Heart right ventricle (tissue), 16 donors: ENCODE data around the gene GIMAP5. TPM values are rescaled to one million over a fixed set of nuclear protein-coding genes. Genes with fewer than 3 reads are reported as not detected.

Experiments used
- ATAC-seq, 8 donors: fragments of 200-7000 bp; cut with Tn5 transposase; one replicate each; pipeline ENCODE4 v1.9.1; 2020; ENCODE audit warnings: mild to moderate bottlenecking in 8 of 8, moderate library complexity in 8 of 8, moderate number of reproducible peaks in 1 of 8
- DNase-seq, 2 donors: peaks; one replicate each; pipeline ENCODE4 v3.0.0-alpha.2; 2020
- H3K27ac ChIP-seq, 10 donors: fragments of 200-600 bp; sonication (generic) in 2 of 10; one replicate each; pipeline versions ENCODE4 v1.5.0 to v1.8.0; 2020 to 2022; ENCODE audit warnings: mild to moderate bottlenecking in 3 of 10
- H3K27me3 ChIP-seq, 7 donors: fragments of 200-600 bp; one replicate each; pipeline ENCODE4 v1.8.0; 2021 to 2022; ENCODE audit warnings: mild to moderate bottlenecking in 2 of 7
- H3K36me3 ChIP-seq, 9 donors: fragments of 200-600 bp; sonication (generic) in 1 of 9; one replicate each; pipeline versions ENCODE4 v1.5.0 to v1.8.0; 2020 to 2022; ENCODE audit warnings: mild to moderate bottlenecking in 2 of 9
- H3K4me1 ChIP-seq, 9 donors: fragments of 200-600 bp; sonication (generic) in 1 of 9; one replicate each; pipeline versions ENCODE4 v1.5.0 to v1.8.0; 2020 to 2022; ENCODE audit warnings: mild to moderate bottlenecking in 4 of 9
- H3K4me3 ChIP-seq, 10 donors: fragments of 200-600 bp; sonication (generic) in 2 of 10; one replicate each; pipeline versions ENCODE4 v1.5.0 to v1.8.0; 2020 to 2022; ENCODE audit warnings: mild to moderate bottlenecking in 7 of 10, moderate library complexity in 2 of 10
- H3K9me3 ChIP-seq, 11 donors: fragments of 200-600 bp in 10 of 11; sonication (generic) in 2 of 11; one replicate each; pipeline versions ENCODE4 v1.5.0 to v1.8.0; 2013 to 2022; ENCODE audit warnings: mild to moderate bottlenecking in 2 of 11, control low read depth in 1 of 11, moderate library complexity in 1 of 11
- WGBS, 2 donors: extraction: QIAGEN DNeasy Blood & Tissue Kit; methylation state at CpG; one replicate each; pipeline ENCODE4 v1.1.7; 2013; ENCODE audit warnings: inconsistent platforms in 1 of 2; 5-methylcytosine and 5-hydroxymethylcytosine counted together
- intact Hi-C, 10 donors: fragments of 100-400 bp; cut with DNase I; formaldehyde crosslinking; loops; one replicate each; pipeline versions ENCODE4 v1.11.1 to v1.14.2; 2022
- polyA plus RNA-seq, 2 donors: library from polyadenylated mRNA; stranded (reverse); fragments of 200-250 nt; gene quantifications; one replicate each; pipeline ENCODE4 v1.2.3, GENCODE V29; 2013
- total RNA-seq, 10 donors: library from RNA; stranded (reverse); fragmentation: NEBNext Ultra II Directional in 3 of 10; extraction: Animal tissue kit (Norgen Biotek cat#: 25700) in 3 of 10; gene quantifications; one replicate each; pipeline versions ENCODE4 v1.2.1 to v1.2.4, GENCODE V29; 2021 to 2023
- TF ChIP-seq, protein P1 (sequence below), 9 donors: fragments of 200-600 bp; sonication (generic) in 2 of 9; IDR thresholded peaks; one replicate each; pipeline versions ENCODE4 v1.5.0 to v1.8.0; 2021 to 2022; ENCODE audit warnings: antibody characterized with exemption in 9 of 9, mild to moderate bottlenecking in 5 of 9, moderate library complexity in 1 of 9
- donor health status: Arrhythmogenic right ventricular cardiomyopathy.
- donor health status: ischemic (EF 13 %, LVEDD 7.1; RV severe dilation, severe dysfunction).
- donor health status: healthy with polysubstance abuse.
- donor health status: DM: no; HTN: yes; CAD: no.
- donor health status: DM: no; HTN: no; CAD: no.
- donor health status: ischemic (EF 25% LVEDD 6.9; RV normal size, moderate dysfunction).
- donor health status: ischemic (EF 25% LVEDD 5.7; RV mildly dilated, moderate dysfunction).
- donor health status: healthy.
- donor health status: DM: yes; HTN: yes; CAD: no.
- donor health status: Ischemic cardiomyopathy.
- donor health status: ischemic (EF 35%, LVEDD 5.7; RV mildly dilated, moderate dysfunction).
- donor health status: nonischemic (EF 11% LVEDD 7.7; RV severe dilation, severe dysfunction).
- donor health status: DM: yes; HTN: yes; CAD: no.
- donor health status: PGD.
- donor health status: ischemic (EF 29% LVEDD 5.4; RV normal size, mild dysfunction).
- donor health status: nonischemic (EF 23%, LVEDD 6.1; RV moderate dilation, normal function).

The GIMAP5 gene
- total and polyA plus RNA-seq, 12 donors: 6.5 to 35.0 (median 14.1) TPM

DNA sequence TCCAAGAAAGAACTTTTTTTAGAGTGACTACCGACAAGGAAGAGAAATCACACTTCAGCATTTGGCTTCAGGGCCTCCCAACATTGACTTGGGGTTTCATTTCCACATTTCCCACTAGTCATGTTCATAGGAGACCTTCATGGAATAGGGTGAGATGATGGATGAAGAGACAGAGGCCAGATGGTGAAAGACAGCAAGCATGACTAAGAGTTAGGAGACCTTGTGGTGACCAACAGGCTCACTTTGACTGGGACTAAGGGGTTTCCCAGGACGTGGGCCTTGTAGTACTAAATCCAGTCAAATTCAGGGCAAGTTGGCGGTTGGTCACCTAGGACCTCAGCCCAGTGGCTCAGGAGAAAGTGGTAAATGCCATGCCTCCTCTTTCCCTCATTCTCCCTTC lies 3.0 kb upstream of the GIMAP5 start:
- TF ChIP-seq, protein P1, sequence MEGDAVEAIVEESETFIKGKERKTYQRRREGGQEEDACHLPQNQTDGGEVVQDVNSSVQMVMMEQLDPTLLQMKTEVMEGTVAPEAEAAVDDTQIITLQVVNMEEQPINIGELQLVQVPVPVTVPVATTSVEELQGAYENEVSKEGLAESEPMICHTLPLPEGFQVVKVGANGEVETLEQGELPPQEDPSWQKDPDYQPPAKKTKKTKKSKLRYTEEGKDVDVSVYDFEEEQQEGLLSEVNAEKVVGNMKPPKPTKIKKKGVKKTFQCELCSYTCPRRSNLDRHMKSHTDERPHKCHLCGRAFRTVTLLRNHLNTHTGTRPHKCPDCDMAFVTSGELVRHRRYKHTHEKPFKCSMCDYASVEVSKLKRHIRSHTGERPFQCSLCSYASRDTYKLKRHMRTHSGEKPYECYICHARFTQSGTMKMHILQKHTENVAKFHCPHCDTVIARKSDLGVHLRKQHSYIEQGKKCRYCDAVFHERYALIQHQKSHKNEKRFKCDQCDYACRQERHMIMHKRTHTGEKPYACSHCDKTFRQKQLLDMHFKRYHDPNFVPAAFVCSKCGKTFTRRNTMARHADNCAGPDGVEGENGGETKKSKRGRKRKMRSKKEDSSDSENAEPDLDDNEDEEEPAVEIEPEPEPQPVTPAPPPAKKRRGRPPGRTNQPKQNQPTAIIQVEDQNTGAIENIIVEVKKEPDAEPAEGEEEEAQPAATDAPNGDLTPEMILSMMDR (IDR thresholded peaks at IDR 0.05): no peak
- intact Hi-C loops: loop anchor here in 1 of 10 donors (10.0 kb wide), 1 partner anchor 49 kb away; the partner anchor contains the start of gene GIMAP2

DNA sequence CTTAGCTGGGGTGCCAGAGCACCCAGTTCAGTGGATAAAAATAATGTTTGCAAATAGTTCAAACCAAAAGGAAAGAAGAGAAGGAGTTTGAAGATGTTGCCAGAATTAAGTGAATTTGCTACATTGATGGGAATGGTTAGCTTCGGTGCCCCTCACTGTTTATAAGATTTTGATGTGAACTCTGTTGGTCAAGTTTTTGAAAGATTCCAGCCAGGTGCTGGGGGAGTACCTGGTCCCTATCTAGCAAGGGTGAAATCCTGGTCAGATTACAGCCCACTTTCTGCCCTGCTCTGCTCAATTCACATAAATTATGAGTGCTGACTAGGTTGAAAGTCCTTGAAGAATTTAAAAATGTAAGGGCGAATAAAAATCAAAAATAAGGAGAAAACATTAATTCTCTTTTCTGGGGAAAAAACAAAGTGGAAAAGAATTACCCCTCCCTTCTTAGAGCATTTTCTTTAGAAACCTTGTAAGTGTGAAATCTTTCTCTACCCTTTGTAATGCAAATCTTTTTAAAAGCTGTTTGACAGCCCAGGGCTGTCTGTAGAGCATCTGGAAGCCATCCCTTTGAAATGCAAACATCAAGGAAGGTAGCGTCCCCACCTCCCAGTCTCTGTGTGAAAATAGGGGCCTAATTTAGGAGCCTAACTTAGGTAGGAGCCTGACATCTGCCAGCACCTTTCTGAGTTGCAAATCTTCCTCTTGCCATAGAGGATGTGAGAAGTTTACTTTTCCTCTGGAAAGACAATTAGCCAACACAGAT lies 1.4 kb upstream of the GIMAP5 start:
- no peaks in the 10 kb centered on the region for H3K27me3 ChIP-seq
- H3K27ac ChIP-seq: peak overlapping the region in 8 of 10 donors; percentile 85 to 93 (median 89)
- DNase-seq (no peak), ATAC-seq (no peak)
- intact Hi-C loops: loop anchor here in 6 of 10 donors (5.0 to 10.0 kb wide), 7 partner anchors 51 to 288 kb away; partner anchors contain the start of genes GIMAP6 (in 5 of the 6), GIMAP8 (in 3 of the 6), GIMAP2 (in 1 of the 6) and GIMAP4 (in 1 of the 6)
- WGBS, 2 donors: 75 to 84% methylated on average over 3 of the region's 3 CpGs
- peaks cover 0 to 10% (median 0%) of the 10 kb centered on the region in 9 donors for H3K36me3 ChIP-seq
- TF ChIP-seq, protein P1 (IDR thresholded peaks at IDR 0.05): no peak
- H3K4me3 ChIP-seq: no peak overlapping the region
- H3K9me3 ChIP-seq: no peaks in the 10 kb centered on the region
- peaks cover 0 to 23% (median 14%) of the 10 kb centered on the region in 9 donors for H3K4me1 ChIP-seq

More for the DNA sequence above, 3.0 kb upstream of the GIMAP5 start:
- no peaks in the 10 kb centered on the region for H3K36me3 ChIP-seq
- peaks cover 0 to under 1% (median 0%) of the 10 kb centered on the region in 11 donors for H3K9me3 ChIP-seq
- no peak for DNase-seq
- H3K27me3 ChIP-seq: no peaks in the 10 kb centered on the region
- no peak overlapping the region for H3K4me3 ChIP-seq
- 90 to 93% methylated on average over 3 of the region's 3 CpGs for WGBS, 2 donors
- H3K27ac ChIP-seq: no peak overlapping the region
- no peak for ATAC-seq
- peaks cover 0 to 15% (median 9%) of the 10 kb centered on the region in 9 donors for H3K4me1 ChIP-seq

DNA sequence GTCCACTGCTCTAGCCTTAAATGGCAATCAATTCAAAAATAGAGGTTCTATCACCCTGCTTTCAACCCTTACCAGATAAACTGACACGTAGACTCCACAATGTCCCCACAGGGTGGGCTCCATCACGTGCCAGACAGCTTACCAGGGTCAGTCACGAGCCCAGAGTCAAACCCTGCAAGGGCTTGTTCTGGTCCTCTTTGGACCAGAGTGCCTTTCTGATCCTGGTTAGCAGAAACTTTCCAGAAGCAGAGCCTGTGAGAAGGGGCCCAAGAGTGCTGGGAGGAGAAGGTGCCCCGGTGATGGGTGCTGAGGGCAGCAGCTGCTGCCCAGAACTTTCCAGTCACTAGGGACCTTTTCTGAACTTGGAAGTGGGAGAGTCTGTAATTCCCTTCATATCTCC lies 354 bp upstream of the GIMAP5 start:
- TF ChIP-seq, protein P1 (IDR thresholded peaks at IDR 0.05): no peak
- Histone ChIP-seq H3K4me3 (peak overlapping the region; percentile 8 to 68 (median 60)), H3K36me3 (peaks cover 0 to 21% (median 7%) of the 10 kb centered on the region in 9 donors), H3K27me3 (no peaks in the 10 kb centered on the region), H3K27ac (peak overlapping the region; percentile 66 to 93 (median 88)), H3K4me1 (peaks cover 0 to 33% (median 24%) of the 10 kb centered on the region in 9 donors), H3K9me3 (no peaks in the 10 kb centered on the region)
- WGBS, 2 donors: 37 to 56% methylated on average over 4 of the region's 4 CpGs
- DNase-seq (no peak), ATAC-seq (peak in 2 of 8 donors; percentile 1 to 33)
- intact Hi-C loops: loop anchor here in 6 of 10 donors (5.0 to 10.0 kb wide), 7 partner anchors 52 to 290 kb away; partner anchors contain the start of genes GIMAP6 (in 5 of the 6), GIMAP8 (in 3 of the 6), GIMAP2 (in 1 of the 6) and GIMAP4 (in 1 of the 6)

DNA sequence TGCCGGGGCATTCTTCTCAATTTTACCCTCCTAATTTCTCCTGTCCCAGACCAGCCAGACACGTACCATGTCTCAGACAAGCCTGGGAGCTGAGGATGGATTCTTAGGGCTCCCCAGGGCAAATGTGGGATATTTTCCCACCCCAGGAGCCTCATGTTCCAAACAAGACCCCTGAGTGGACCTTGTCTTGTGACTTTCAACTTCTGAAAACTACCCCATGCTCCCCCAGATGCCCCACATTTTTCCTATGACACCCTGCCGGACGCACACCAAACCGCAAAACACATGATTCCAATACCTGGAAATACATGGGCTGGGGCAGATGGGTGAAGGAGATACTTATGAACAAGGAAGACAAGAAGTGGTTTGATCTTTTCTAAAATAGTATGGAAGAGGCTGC lies 874 bp downstream of the GIMAP5 start:
- intact Hi-C loops: loop anchor here in 6 of 10 donors (2.0 to 10.0 kb wide), 9 partner anchors 17 to 291 kb away; partner anchors contain the start of genes GIMAP6 (in 5 of the 6), GIMAP8 (in 3 of the 6), GIMAP2 (in 1 of the 6) and GIMAP4 (in 1 of the 6)
- DNase-seq (no peak), ATAC-seq (peak in 3 of 8 donors; percentile 20 to 29 (median 24))
- Histone ChIP-seq H3K27me3 (no peaks in the 10 kb centered on the region), H3K4me3 (peak overlapping the region; percentile 8 to 68 (median 60)), H3K36me3 (peaks cover 0 to 33% (median 9%) of the 10 kb centered on the region in 9 donors), H3K4me1 (peaks cover 2 to 46% (median 37%) of the 10 kb centered on the region in 9 donors), H3K9me3 (no peaks in the 10 kb centered on the region), H3K27ac (peak overlapping the region; percentile 66 to 93 (median 88))
- TF ChIP-seq, protein P1 (IDR thresholded peaks at IDR 0.05): no peak
- WGBS, 2 donors: 57 to 68% methylated on average over 5 of the region's 5 CpGs
